GM19043 (cell line): ENCODE data around the gene AP2A2.

ENCODE experiments used
- ATAC-seq: cut with Tn5 transposase; IDR thresholded peaks from one replicate; pipeline ENCODE4 v1.9.1; 2021; ENCODE audit warnings: low read depth; ENCODE audit not compliant: unreplicated experiment

The AP2A2 gene

GRCh38 chr11:1051356-1052132, 125.9 kb downstream of the AP2A2 start:
- no peak for ATAC-seq

GRCh38 chr11:1052133-1053011, 126.7 kb downstream of the AP2A2 start:
- ATAC-seq, result no peak

GRCh38 chr11:1053121-1053901, 127.6 kb downstream of the AP2A2 start:
- no peak for ATAC-seq

- no peak for ATAC-seq
These were observed 128.8 kb downstream of the AP2A2 start for GRCh38 chr11:1054143-1055108.

GRCh38 chr11:1055109-1055703, 129.5 kb downstream of the AP2A2 start:
- no peak for ATAC-seq

GRCh38 chr11:1055990-1056771, 130.5 kb downstream of the AP2A2 start:
- no peak for ATAC-seq

- no peak for ATAC-seq
These were observed 132.1 kb downstream of the AP2A2 start for GRCh38 chr11:1057806-1058205.

GRCh38 chr11:1059759-1060158, 134.1 kb downstream of the AP2A2 start:
- ATAC-seq, result no peak

- ATAC-seq, result no peak
These were observed 134.7 kb downstream of the AP2A2 start for GRCh38 chr11:1060410-1060809.

- ATAC-seq, result no peak
These were observed 135.4 kb downstream of the AP2A2 start for GRCh38 chr11:1060852-1061616.
